ENCODE results near the gene SMDT1. TPM values are rescaled to one million over a fixed set of nuclear protein-coding genes. Genes with fewer than 3 reads are reported as not detected.

SMDT1 gene
- total and polyA plus RNA-seq, 4 donors = 7.2 to 115 (median 39.9) TPM

GRCh38 chr22:42069801-42070516, 9.5 kb upstream of the SMDT1 start:
- H3K4me3 ChIP-seq (ENCODE audit: low read depth in 1 of 3, low read length in 3 of 3) = peak overlapping the region; percentile 67 to 75 (median 72)
- H3K27ac ChIP-seq (ENCODE audit: low read depth in 1 of 2, low read length in 2 of 2) = peak overlapping the region; percentile 69 to 90
- H3K27me3 ChIP-seq (ENCODE audit: control insufficient read depth in 4 of 4, insufficient read depth in 4 of 4, low read length in 3 of 4) = no peaks in the 10 kb centered on the region
- TF ChIP-seq REST (IDR thresholded peaks at IDR 0.05) (no peak), HNF4A (conservative IDR thresholded peaks at IDR 0.05) (no peak), JUND (IDR thresholded peaks at IDR 0.05) (no peak), TAF1 (conservative IDR thresholded peaks at IDR 0.05) (no peak), SP1 (IDR thresholded peaks at IDR 0.05) (no peak), ATF3 (IDR thresholded peaks at IDR 0.05) (no peak), MAX (IDR thresholded peaks at IDR 0.05) (no peak), CTCF (IDR thresholded peaks at IDR 0.05; ENCODE audit: low read depth, low read length, missing input control) (no peak), YY1 (IDR thresholded peaks at IDR 0.05) (no peak), GABPA (IDR thresholded peaks at IDR 0.05 in 1 of 2, conservative IDR thresholded peaks at IDR 0.05 in 1 of 2) (no peak), NR2F2 (IDR thresholded peaks at IDR 0.05) (no peak), RXRA (IDR thresholded peaks at IDR 0.05) (no peak), HNF4G (IDR thresholded peaks at IDR 0.05) (no peak), EGR1 (IDR thresholded peaks at IDR 0.05; ENCODE audit: low read depth in 2 of 2) (no peak), ZBTB33 (IDR thresholded peaks at IDR 0.05) (no peak), FOXA2 (IDR thresholded peaks at IDR 0.05) (no peak), FOXA1 (IDR thresholded peaks at IDR 0.05) (no peak), RAD21 (IDR thresholded peaks at IDR 0.05) (no peak)
- H3K9me3 ChIP-seq (ENCODE audit: control insufficient read depth in 4 of 4, low read length in 3 of 4) = no peaks in the 10 kb centered on the region
- H3K9ac ChIP-seq (ENCODE audit: low read depth in 1 of 2, low read length in 2 of 2) = peak overlapping the region; percentile 8 to 84
- peaks cover 0 to 18% (median 3%) of the 10 kb centered on the region in 4 donors for H3K36me3 ChIP-seq (ENCODE audit: control insufficient read depth in 4 of 4, insufficient read depth in 3 of 4, low read depth in 1 of 4, low read length in 3 of 4)
- peaks cover 5 to 45% (median 39%) of the 10 kb centered on the region in 4 donors for H3K4me1 ChIP-seq (ENCODE audit: control insufficient read depth in 4 of 4, insufficient read depth in 4 of 4, low read length in 3 of 4)
- DNase-seq (ENCODE audit: low spot score) = no peak
- WGBS = 24% methylated on average over 19 of the region's 19 CpGs

All from liver (tissue), 9 donors.